ENCODE results near the gene SETMAR. TPM values are rescaled to one million over a fixed set of nuclear protein-coding genes. Genes with fewer than 3 reads are reported as not detected.

Gene SETMAR
- total and polyA plus RNA-seq, 2 of the 4 experiments (the other 2 are of a cell fraction): 12.7 to 18.1 TPM

- Histone ChIP-seq H3K27ac (ENCODE audit: insufficient read depth, low read length) (no peak overlapping the region), H3K9ac (ENCODE audit: low read depth, low read length) (no peak overlapping the region), H2BK20ac (ENCODE audit: low read depth, low read length) (no peak overlapping the region), H3K9me3 (ENCODE audit: control insufficient read depth, insufficient read depth, low read length) (no peaks in the 10 kb centered on the region), H3K4ac (ENCODE audit: low read depth, low read length) (no peak overlapping the region), H3K79me1 (ENCODE audit: low read depth in 1 of 2, low read length in 2 of 2) (no peaks in the 10 kb centered on the region), H2AFZ (replicated peaks; ENCODE audit: low read length, poor library complexity) (no peak overlapping the region), H3K4me1 (ENCODE audit: control insufficient read depth, insufficient read depth, low read length) (peaks cover 3% of the 10 kb centered on the region; the same call in 1 of the 2 replicates), H4K5ac (ENCODE audit: low read depth, low read length) (no peak overlapping the region), H2BK15ac (ENCODE audit: low read depth, low read length) (no peak overlapping the region), H3K27me3 (ENCODE audit: control insufficient read depth, insufficient read depth, low read length) (no peaks in the 10 kb centered on the region), H2BK120ac (ENCODE audit: low read depth, low read length) (no peak overlapping the region), H3K56ac (ENCODE audit: extremely low read depth, insufficient read depth, low read length) (no peak overlapping the region), H3K9me1 (ENCODE audit: insufficient read depth, low read length) (peaks cover 3% of the 10 kb centered on the region; the same call in 1 of the 2 replicates), H3K14ac (replicated peaks; ENCODE audit: low read depth, low read length) (no peak overlapping the region), H2AK5ac (ENCODE audit: low read depth, low read length) (no peak overlapping the region), H4K8ac (ENCODE audit: low read depth in 2 of 2, low read length in 2 of 2) (no peak overlapping the region), H3K23ac (ENCODE audit: low read depth, low read length) (no peak overlapping the region), H2BK5ac (ENCODE audit: low read depth, low read length, poor library complexity, severe bottlenecking) (no peak overlapping the region), H3K18ac (ENCODE audit: low read depth, low read length) (0 out of 2 replicates have a peak overlapping the region, but pooled peaks have one; percentile 55), H3K4me2 (ENCODE audit: low read depth, low read length) (no peak overlapping the region), H3K4me3 (ENCODE audit: insufficient read depth, low read depth, low read length) (no peak overlapping the region), H4K20me1 (ENCODE audit: insufficient read depth, low read length) (no peaks in the 10 kb centered on the region), H4K91ac (ENCODE audit: insufficient read depth, low read depth, low read length) (no peak overlapping the region), H3K36me3 (ENCODE audit: control insufficient read depth, insufficient read depth, low read length) (peaks cover 2% of the 10 kb centered on the region; the same call in 1 of the 2 replicates), H2AK9ac (replicated peaks; ENCODE audit: low read depth, low read length, poor library complexity) (no peak overlapping the region)
- ATAC-seq (ENCODE audit: low read depth) (no peak), DNase-seq (no peak)
- TF ChIP-seq BHLHE40 (IDR thresholded peaks at IDR 0.05; ENCODE audit: low read depth, low read length) (no peak), FOS (IDR thresholded peaks at IDR 0.05; ENCODE audit: low read depth, low read length) (no peak), ELK1 (IDR thresholded peaks at IDR 0.05; ENCODE audit: borderline replicate concordance, low read depth, low read length) (no peak), SMC3 (IDR thresholded peaks at IDR 0.05; ENCODE audit: low read depth, low read length) (no peak), MAFK (IDR thresholded peaks at IDR 0.05; ENCODE audit: low read depth, low read length) (no peak), NFE2L2 (IDR thresholded peaks at IDR 0.05; ENCODE audit: low read depth, low read length) (no peak), CHD1 (IDR thresholded peaks at IDR 0.05; ENCODE audit: low read depth, low read length) (no peak), CEBPB (IDR thresholded peaks at IDR 0.05; ENCODE audit: low read depth, low read length) (no peak), MAZ (IDR thresholded peaks at IDR 0.05; ENCODE audit: borderline replicate concordance, low read depth, low read length) (no peak), RCOR1 (IDR thresholded peaks at IDR 0.05; ENCODE audit: insufficient replicate concordance, low read length) (no peak), MXI1 (IDR thresholded peaks at IDR 0.05; ENCODE audit: borderline replicate concordance, low read depth, low read length) (no peak), POLR2A (IDR thresholded peaks at IDR 0.05; ENCODE audit: low read depth, low read length) (no peak), USF2 (IDR thresholded peaks at IDR 0.05; ENCODE audit: low read depth, low read length) (no peak), RFX5 (IDR thresholded peaks at IDR 0.05; ENCODE audit: low read depth, low read length) (no peak), RAD21 (IDR thresholded peaks at IDR 0.05; ENCODE audit: low read length) (no peak), CTCF (conservative IDR thresholded peaks at IDR 0.05; ENCODE audit: low read depth, low read length) (no peak)
- WGBS, 2 experiments (ENCODE audit: extremely low coverage in 2 of 2, insufficient read length in 1 of 2): no CpG with 5 or more reads among the region's 6 CpGs
- intact Hi-C loops (cut with micrococcal nuclease): no loop called here
- ChIA-PET CTCF (interaction anchor here (1.1 kb wide), 1 partner anchor 9 kb away, joined by 4 read pairs; no protein-coding TSS in a partner anchor), POLR2A (ENCODE audit: unreplicated experiment) (no interaction called here)
- no TSS peak for BruUV-seq (replicated peaks)
- in situ Hi-C loops (cut with MboI; ENCODE audit: low sequenced_read_pairs): no loop called here
- dilution Hi-C loops (cut with HindIII; ENCODE audit: low sequenced_read_pairs, unreplicated experiment): no loop called here
These were observed 57.6 kb downstream of the SETMAR start for GRCh38 chr3:4360817-4361216.

Data from IMR-90 (cell line).